HG02840 (cell line): ENCODE results near the gene CRIM1.
A peak's percentile ranks its signal among the peaks of the same experiment; 100 is the strongest.

Experiments used
- ATAC-seq: cut with Tn5 transposase; IDR thresholded peaks from one replicate; pipeline ENCODE4 v1.9.1; 2021; ENCODE audit warnings: mild to moderate bottlenecking, moderate library complexity, moderate number of reproducible peaks; ENCODE audit not compliant: unreplicated experiment, low FRiP score

Gene CRIM1

GRCh38 chr2:36499128-36499820, 143.7 kb downstream of the CRIM1 start:
- no peak for ATAC-seq

- no peak for ATAC-seq
Measured at GRCh38 chr2:36500072-36500471, 144.5 kb downstream of the CRIM1 start.

GRCh38 chr2:36502081-36502480, 146.5 kb downstream of the CRIM1 start:
- ATAC-seq = no peak

- ATAC-seq = peak; percentile 91
Measured at GRCh38 chr2:36507408-36507812, 151.8 kb downstream of the CRIM1 start.

- no peak for ATAC-seq
Measured at GRCh38 chr2:36509075-36509474, 153.5 kb downstream of the CRIM1 start.

- no peak for ATAC-seq
Measured at GRCh38 chr2:36511858-36512603, 156.5 kb downstream of the CRIM1 start.

GRCh38 chr2:36512705-36513104, 157.1 kb downstream of the CRIM1 start:
- no peak for ATAC-seq

GRCh38 chr2:36513661-36514060, 158.1 kb downstream of the CRIM1 start:
- no peak for ATAC-seq

- no peak for ATAC-seq
Measured at GRCh38 chr2:36515538-36515937, 160.0 kb downstream of the CRIM1 start.

- no peak for ATAC-seq
Measured at GRCh38 chr2:36516136-36516870, 160.7 kb downstream of the CRIM1 start.

GRCh38 chr2:36520431-36520830, 164.9 kb downstream of the CRIM1 start:
- ATAC-seq = no peak

- no peak for ATAC-seq
Measured at GRCh38 chr2:36523153-36523552, 167.6 kb downstream of the CRIM1 start.

- no peak for ATAC-seq
Measured at GRCh38 chr2:36525245-36525644, 169.7 kb downstream of the CRIM1 start.

- no peak for ATAC-seq
Measured at GRCh38 chr2:36526226-36526625, 170.6 kb downstream of the CRIM1 start.

GRCh38 chr2:36528274-36528673, 172.7 kb downstream of the CRIM1 start:
- peak; percentile 43 for ATAC-seq

GRCh38 chr2:36528766-36529392, 173.3 kb downstream of the CRIM1 start:
- no peak for ATAC-seq

- ATAC-seq = peak; percentile 47
Measured at GRCh38 chr2:36530178-36530982, 174.8 kb downstream of the CRIM1 start.

GRCh38 chr2:36530983-36531354, 175.4 kb downstream of the CRIM1 start:
- ATAC-seq = no peak

- no peak for ATAC-seq
Measured at GRCh38 chr2:36534275-36534799, 178.8 kb downstream of the CRIM1 start.

- no peak for ATAC-seq
Measured at GRCh38 chr2:36535099-36535498, 179.5 kb downstream of the CRIM1 start.
